Adrenal gland (tissue), 12 donors: ENCODE measurements around the gene PROSER2. TPM values are rescaled to one million over a fixed set of nuclear protein-coding genes. Genes with fewer than 3 reads are reported as not detected.

Experiments used
- DNase-seq, 7 donors: peaks; one replicate each; pipeline ENCODE4 v3.0.0-alpha.2; 2019 to 2020
- H3K27ac ChIP-seq, 5 donors: fragments of 200-600 bp; sonication (generic) in 4 of 5; 1 replicate in 3 of 5; 2 replicates in 2 of 5; pipeline versions ENCODE4 v1.5.1 to v1.8.0; 2016 to 2020; ENCODE audit warnings: mild to moderate bottlenecking in 1 of 5
- H3K27me3 ChIP-seq: fragments of 200-600 bp; 2 replicates; pipeline ENCODE4 v1.8.0; 2021
- H3K36me3 ChIP-seq, 2 donors: fragments of 200-600 bp; replicated peaks in 1 of 2; 1 replicate in 1 of 2; 2 replicates in 1 of 2; pipeline versions ENCODE4 v1.5.1 to v1.8.0; 2018 to 2022
- H3K4me1 ChIP-seq, 2 donors: fragments of 200-600 bp; replicated peaks in 1 of 2; 1 replicate in 1 of 2; 2 replicates in 1 of 2; pipeline versions ENCODE4 v1.5.1 to v1.8.0; 2018 to 2021
- H3K4me3 ChIP-seq, 4 donors: fragments of 200-600 bp; sonication (generic) in 3 of 4; one replicate each; pipeline ENCODE4 v1.5.1; 2016 to 2018
- H3K9me3 ChIP-seq, 3 donors: fragments of 200-600 bp; sonication (generic) in 1 of 3; replicated peaks in 1 of 3; 1 replicate in 2 of 3; 2 replicates in 1 of 3; pipeline versions ENCODE4 v1.5.1 to v1.8.0; 2016 to 2021
- POLR2A ChIP-seq, 2 donors: fragments of 450-650 bp; IDR thresholded peaks; one replicate each; pipeline ENCODE4 v1.6.1; 2017; ENCODE audit warnings: antibody characterized with exemption in 2 of 2, mild to moderate bottlenecking in 2 of 2, moderate library complexity in 1 of 2
- WGBS, 4 donors: extraction: QIAGEN DNeasy Blood & Tissue Kit in 2 of 4; methylation state at CpG; one replicate each; pipeline versions ENCODE4 v1.1.5 to v1.1.7; 2013 to 2017; 5-methylcytosine and 5-hydroxymethylcytosine counted together
- intact Hi-C, 2 donors: fragments of 100-400 bp; cut with DNase I; formaldehyde crosslinking; loops; one replicate each; pipeline versions ENCODE4 v1.14.1 to v1.15.0; 2022 to 2023
- polyA plus RNA-seq, 3 donors: library from polyadenylated mRNA; stranded (reverse); fragments of 200-250 nt in 2 of 3; fragments of 350-450 nt in 1 of 3; fragmentation: Illumina TruSeq in 1 of 3; extraction: RNeasy Lipid Tissue Mini Kit (QIAGEN cat#74804) in 1 of 3; gene quantifications; one replicate each; pipeline ENCODE4 v1.2.3, GENCODE V29; 2013 to 2014
- total RNA-seq, 9 donors: library from RNA; depleted of rRNA in 4 of 9; stranded (reverse); fragments of >200 nt in 4 of 9; fragments of 120-200 nt in 1 of 9; fragmentation: NEBNext Ultra II Directional in 1 of 9; extraction: Animal tissue kit (Norgen Biotek cat#: 25700) in 1 of 9; gene quantifications; one replicate each; pipeline versions ENCODE4 v1.1.0 to v1.2.4, GENCODE V29; 2013 to 2023
- TF ChIP-seq, protein P1 (sequence below), 6 experiments: fragments of 450-650 bp in 4 of 6; fragments of 200-600 bp in 2 of 6; sonication (generic) in 1 of 6; IDR thresholded peaks; 1 replicate in 5 of 6; 2 replicates in 1 of 6; pipeline versions ENCODE4 v1.5.1 to v1.8.0; 2016 to 2021; ENCODE audit warnings: antibody characterized with exemption in 6 of 6, mild to moderate bottlenecking in 2 of 6, moderate library complexity in 1 of 6
- donor health status: healthy with polysubstance abuse.
- donor health status: Bipolar disorder and iron deficiency.
- donor health status: DM: yes; HTN: yes; CAD: no.
- donor health status: DM: no; HTN: no; CAD: no.
- donor health status: DM: no; HTN: no; CAD: no.
- donor health status: DM: yes; HTN: yes; CAD: no.

PROSER2 gene
- total and polyA plus RNA-seq, 12 donors: 0.33 to 16.6 (median 2.3) TPM

DNA sequence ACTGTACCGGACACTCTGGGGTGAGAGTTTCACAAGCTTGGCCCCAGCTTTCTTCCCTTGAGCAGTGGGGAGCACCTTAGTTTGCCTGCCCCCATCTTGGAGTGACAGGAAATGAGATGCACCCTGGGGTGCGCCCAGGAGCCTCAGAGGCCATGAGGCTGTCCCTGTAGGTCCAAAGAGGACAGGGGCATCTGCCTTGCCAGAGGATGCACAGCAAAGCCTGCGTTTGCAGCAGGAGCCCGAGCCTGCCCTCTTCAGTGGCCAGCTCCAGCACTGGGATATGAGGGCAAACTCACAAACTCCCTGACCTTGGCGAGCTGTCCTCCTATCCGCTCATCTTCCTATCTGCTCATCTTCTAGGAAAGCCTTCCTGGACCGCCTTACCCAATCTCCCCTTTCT lies 79.5 kb downstream of the PROSER2 start:
- Histone ChIP-seq H3K4me1 (no peaks in the 10 kb centered on the region), H3K36me3 (no peaks in the 10 kb centered on the region), H3K27ac (no peak overlapping the region), H3K9me3 (no peaks in the 10 kb centered on the region), H3K27me3 (no peaks in the 10 kb centered on the region), H3K4me3 (no peak overlapping the region)
- DNase-seq: no peak
- TF ChIP-seq, protein P1, sequence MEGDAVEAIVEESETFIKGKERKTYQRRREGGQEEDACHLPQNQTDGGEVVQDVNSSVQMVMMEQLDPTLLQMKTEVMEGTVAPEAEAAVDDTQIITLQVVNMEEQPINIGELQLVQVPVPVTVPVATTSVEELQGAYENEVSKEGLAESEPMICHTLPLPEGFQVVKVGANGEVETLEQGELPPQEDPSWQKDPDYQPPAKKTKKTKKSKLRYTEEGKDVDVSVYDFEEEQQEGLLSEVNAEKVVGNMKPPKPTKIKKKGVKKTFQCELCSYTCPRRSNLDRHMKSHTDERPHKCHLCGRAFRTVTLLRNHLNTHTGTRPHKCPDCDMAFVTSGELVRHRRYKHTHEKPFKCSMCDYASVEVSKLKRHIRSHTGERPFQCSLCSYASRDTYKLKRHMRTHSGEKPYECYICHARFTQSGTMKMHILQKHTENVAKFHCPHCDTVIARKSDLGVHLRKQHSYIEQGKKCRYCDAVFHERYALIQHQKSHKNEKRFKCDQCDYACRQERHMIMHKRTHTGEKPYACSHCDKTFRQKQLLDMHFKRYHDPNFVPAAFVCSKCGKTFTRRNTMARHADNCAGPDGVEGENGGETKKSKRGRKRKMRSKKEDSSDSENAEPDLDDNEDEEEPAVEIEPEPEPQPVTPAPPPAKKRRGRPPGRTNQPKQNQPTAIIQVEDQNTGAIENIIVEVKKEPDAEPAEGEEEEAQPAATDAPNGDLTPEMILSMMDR (IDR thresholded peaks at IDR 0.05): no peak
- TF ChIP-seq POLR2A (IDR thresholded peaks at IDR 0.05): no peak
- intact Hi-C loops: no loop called here
- WGBS, 4 donors: 91 to 100% (median 94%) methylated on average over 6 to 7 of the region's 7 CpGs

DNA sequence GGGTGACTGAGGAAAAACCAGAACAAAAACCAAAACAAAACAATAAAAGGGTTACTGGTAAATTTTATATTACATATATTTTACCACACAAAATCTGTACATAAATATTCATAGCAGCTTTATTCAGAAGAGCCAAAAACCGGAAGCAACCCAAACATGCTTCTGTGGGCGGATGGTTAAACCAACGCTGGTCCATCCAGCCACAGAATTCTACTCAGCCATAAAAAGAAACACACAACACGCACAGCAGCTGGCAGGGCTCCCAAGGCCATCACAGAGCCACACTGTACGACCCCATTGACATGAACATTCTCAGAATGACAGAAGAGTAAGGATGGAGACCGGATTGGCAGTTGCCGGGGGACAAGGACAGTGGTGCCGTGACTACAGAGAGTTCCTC lies 83.6 kb downstream of the PROSER2 start:
- Histone ChIP-seq H3K4me1 (no peaks in the 10 kb centered on the region), H3K27ac (no peak overlapping the region), H3K9me3 (no peaks in the 10 kb centered on the region), H3K27me3 (no peaks in the 10 kb centered on the region), H3K36me3 (no peaks in the 10 kb centered on the region), H3K4me3 (no peak overlapping the region)
- WGBS, 4 donors: 40 to 60% (median 52%) methylated on average over 8 of the region's 8 CpGs
- DNase-seq: no peak
- TF ChIP-seq, protein P1 (IDR thresholded peaks at IDR 0.05): no peak
- no peak for TF ChIP-seq POLR2A (IDR thresholded peaks at IDR 0.05)
- intact Hi-C loops: no loop called here

DNA sequence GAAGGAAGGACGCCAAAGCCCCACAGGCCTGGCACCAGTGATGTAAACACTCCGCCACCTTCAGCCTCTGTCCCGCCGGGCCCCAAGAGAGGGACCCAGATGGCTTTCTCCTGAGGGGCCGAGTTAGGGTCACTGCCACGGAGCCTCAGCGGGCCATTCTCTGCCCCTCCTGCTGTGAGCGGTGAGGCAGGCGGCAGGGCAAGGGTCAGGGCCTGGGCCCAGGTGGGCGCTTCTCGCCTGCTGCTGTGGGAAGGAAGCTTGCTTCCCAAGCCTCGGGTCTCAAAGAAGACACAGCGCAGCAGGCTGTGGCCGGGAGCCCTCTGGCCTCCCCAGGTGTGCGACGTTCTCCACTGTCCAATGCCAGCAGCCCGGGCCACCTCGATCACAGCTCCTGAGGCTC lies 84.8 kb downstream of the PROSER2 start:
- TF ChIP-seq, protein P1 (IDR thresholded peaks at IDR 0.05): no peak
- TF ChIP-seq POLR2A (IDR thresholded peaks at IDR 0.05): no peak
- no peaks in the 10 kb centered on the region for H3K36me3 ChIP-seq
- no peaks in the 10 kb centered on the region for H3K27me3 ChIP-seq
- no peak overlapping the region for H3K4me3 ChIP-seq
- WGBS, 4 donors: 83 to 95% (median 92%) methylated on average over 1 to 18 of the region's 18 CpGs
- H3K27ac ChIP-seq: no peak overlapping the region
- H3K9me3 ChIP-seq: no peaks in the 10 kb centered on the region
- no peak for DNase-seq
- no peaks in the 10 kb centered on the region for H3K4me1 ChIP-seq
- intact Hi-C loops: no loop called here

DNA sequence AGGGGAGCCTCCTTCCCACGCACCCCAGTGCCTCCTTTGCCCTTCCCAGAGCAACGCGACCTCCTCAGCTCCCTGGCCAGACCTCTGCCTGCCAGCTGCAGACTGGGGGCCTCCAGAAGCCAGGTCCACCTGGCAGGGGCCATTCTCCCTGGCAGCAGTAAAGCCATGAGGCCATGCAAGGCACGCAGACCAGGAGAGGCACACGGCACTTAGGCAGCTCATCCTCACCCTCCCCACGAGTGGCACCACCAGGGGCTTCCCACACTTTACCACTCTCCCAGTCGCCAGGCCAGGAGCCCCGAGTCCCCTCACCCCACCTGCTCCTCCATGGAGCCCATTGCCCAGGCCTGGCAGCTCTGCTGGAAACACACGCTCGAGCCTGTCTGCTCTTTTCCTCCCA lies 85.4 kb downstream of the PROSER2 start:
- Histone ChIP-seq H3K36me3 (no peaks in the 10 kb centered on the region), H3K4me3 (no peak overlapping the region), H3K4me1 (no peaks in the 10 kb centered on the region), H3K27me3 (no peaks in the 10 kb centered on the region), H3K27ac (no peak overlapping the region), H3K9me3 (no peaks in the 10 kb centered on the region)
- 88 to 91% (median 90%) methylated on average over 5 to 10 of the region's 10 CpGs for WGBS, 4 donors
- TF ChIP-seq POLR2A (IDR thresholded peaks at IDR 0.05): no peak
- TF ChIP-seq, protein P1 (IDR thresholded peaks at IDR 0.05): no peak
- intact Hi-C loops: no loop called here
- no peak for DNase-seq
